ENCODE measurements around the gene DYTN.
"Not testable (repeated sequence)": the region's sequence is repeated elsewhere in the genome, so short reads cannot be mapped to it uniquely, and the experiment has no call there.

Gene DYTN, protein sequence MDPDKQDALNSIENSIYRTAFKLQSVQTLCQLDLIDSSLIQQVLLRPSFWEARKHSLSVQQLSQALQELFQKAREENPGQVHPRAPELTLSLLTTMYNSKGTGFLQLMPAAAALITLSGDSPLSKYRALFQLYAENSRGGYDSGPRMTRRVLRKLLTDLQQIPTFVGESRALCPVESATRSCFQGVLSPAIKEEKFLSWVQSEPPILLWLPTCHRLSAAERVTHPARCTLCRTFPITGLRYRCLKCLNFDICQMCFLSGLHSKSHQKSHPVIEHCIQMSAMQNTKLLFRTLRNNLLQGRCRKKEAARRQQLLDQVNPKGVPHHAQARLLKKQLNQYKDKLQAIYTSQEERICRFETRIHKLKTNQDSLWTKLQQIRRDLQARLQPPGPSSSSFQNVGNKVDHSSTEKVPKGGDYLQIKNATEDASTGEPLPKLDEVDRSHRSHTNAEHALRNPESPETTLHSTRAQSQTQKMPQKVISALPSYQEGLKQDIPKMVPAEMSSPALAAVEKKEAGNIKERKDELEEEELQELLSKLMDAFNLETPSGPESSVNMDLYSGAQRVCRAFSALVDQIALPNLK

GRCh38 chr2:206718296-206718695, at the start of gene DYTN:
Gene DYTN, minus strand, starts transcription at chr2:206718396. Its CDS starts 117 bp downstream, at chr2:206718279.
- no peak for DNase-seq

DNA sequence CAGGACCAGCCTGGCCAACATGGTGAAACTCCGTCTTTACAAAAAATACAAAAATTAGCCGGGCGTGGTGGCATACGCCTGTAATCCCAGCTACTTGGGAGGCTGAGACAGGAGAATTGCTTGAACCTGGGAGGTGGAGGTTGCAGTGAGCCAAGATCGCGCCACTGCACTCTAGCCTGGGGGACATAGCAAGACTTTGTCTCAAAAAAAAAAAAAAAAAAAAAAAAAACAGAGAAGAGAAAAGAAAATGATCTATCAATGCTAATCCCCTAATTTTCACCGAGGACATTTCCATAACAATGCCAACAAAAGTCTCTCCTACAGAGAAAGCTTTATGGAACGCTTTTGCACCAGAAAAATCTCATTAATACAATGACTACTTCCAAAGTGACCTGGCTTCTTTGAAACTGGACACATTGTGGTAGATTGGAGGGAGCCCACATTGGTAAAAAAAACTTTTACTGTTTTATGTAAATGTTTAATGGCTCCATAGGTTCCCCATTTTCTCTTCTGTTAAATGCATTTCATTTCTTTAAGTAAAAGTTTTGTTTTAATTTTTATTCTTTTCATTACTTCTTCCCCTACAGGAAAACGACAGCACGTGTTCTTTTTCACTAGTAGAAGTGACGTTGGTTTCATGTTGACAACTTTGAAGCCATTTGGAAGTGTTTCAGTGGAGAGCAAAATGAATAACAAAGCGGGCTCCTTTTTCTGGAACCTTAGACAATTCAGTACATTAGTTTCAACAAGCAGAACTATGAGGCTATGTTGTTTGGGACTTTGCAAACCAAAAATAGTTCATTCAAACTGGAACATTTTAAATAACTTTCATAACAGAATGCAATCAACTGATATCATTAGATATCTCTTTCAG, 48.1 kb upstream of the DYTN start:
- DNase-seq, result no peak

- DNase-seq, result peak; percentile 78
Measured at GRCh38 chr2:206765242-206766056, 47.3 kb upstream of the DYTN start, which contains the start of the genes FASTKD2 and MDH1B. Gene FASTKD2, plus strand, starts transcription at chr2:206765606. Its CDS starts 1,088 bp downstream, at chr2:206766694. Gene MDH1B, minus strand, starts transcription at chr2:206765328. Its CDS starts 57 bp downstream, at chr2:206765271.

- no peak for DNase-seq
Measured at GRCh38 chr2:206764673-206765241, 46.6 kb upstream of the DYTN start.

DNA sequence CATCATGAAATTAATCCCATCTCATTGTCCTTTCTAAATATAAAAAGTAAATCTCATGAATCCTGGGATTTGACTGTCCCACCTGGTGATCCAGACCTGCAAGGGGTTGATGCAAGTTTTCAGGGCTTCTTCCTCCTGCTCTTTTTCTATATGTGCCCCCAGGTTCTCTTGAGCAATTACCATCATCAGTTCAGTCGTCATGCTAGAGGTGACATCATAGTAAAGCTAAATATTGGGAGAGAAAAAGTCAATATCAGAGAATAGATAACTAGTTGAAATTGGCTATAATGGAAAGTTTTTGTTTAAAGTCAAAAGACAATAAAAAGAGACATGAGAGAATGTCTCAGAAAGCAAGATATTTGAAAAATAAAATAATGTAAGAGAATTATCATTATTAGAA, 38.6 kb upstream of the DYTN start:
- no peak for DNase-seq

GRCh38 chr2:206740800-206741199, 22.6 kb upstream of the DYTN start:
- DNase-seq, result no peak

DNA sequence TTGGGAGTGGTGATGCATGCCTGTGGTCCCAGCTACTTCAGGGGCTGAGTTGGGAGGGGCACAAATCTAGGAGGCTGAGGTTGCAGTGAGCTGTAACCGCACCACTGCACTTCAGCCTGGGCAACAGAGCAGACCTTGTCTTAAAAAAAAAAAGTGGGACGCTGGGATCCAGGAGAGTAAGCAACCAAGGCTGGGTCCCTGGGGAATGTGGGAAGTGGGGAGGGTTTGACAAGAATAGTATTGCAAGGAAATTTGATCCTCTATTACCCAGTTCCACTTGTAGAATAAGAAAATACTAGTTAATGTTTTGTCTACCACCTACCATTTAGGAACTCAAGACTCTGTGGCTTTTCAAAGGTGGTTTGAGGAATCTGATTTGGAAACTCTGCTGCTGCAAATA, 21.1 kb upstream of the DYTN start:
- no peak for DNase-seq

DNA sequence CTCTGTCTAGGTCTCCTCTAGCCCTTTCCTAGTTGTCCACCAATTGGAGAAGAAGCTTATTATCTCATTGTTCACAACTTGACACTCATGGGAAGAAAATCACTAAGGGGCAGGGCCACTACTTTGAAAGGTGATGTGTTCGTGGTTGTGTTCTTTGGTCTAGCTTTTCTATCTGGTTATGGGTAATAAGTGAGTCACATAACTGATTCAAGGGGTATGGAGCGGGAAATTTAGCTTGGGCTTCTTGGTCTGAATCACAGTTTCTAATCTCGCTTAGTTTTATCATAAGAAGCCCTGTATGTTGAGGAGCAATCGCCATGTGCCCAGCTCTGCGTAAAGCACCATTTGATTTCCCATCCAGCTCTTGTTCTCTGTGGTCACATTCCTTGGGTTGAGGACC, 18.7 kb upstream of the DYTN start:
- no peak for DNase-seq

- DNase-seq, result no peak
Measured at GRCh38 chr2:206733341-206733740, 15.1 kb upstream of the DYTN start.

GRCh38 chr2:206728277-206729199, 10.3 kb upstream of the DYTN start:
- DNase-seq, result no peak

DNA sequence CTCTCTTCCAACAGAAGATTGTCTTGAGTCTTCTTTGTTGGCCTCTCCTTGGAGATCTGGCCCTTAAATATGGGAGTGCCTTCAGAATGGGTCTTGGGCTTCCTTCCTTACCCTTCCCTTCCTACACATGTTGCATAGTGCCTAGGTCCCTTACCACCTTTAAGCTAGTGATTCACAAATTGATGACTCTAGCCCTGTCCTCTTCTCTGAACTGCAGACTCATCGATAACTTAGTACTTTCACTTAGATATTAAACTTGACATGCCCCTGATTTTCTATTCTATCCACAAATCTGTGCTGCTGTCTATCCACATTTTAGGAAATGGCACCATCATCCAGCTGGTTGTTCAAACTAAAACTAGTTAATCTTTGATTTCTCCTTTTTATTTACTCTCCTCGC, 9.1 kb upstream of the DYTN start:
- DNase-seq, result no peak

DNA sequence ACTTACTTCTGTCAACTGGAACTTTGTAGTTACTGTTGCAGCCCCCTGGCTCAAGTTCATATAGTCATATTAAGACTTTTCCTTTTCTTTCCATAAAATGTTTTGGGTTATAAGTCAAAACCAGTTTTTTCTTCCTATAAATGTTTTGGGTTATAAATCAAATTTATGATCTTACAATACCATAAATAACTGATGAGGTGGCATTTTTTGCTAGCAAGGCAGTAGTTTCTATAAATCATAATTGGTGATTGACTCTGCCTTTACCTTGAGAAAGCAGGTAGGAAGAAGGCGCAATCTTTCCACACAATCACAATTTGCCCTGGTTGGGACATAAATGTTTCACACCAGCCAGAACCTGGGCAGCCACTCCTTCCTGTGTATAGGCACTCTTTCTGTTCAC, 5.1 kb upstream of the DYTN start:
- no peak for DNase-seq

DNA sequence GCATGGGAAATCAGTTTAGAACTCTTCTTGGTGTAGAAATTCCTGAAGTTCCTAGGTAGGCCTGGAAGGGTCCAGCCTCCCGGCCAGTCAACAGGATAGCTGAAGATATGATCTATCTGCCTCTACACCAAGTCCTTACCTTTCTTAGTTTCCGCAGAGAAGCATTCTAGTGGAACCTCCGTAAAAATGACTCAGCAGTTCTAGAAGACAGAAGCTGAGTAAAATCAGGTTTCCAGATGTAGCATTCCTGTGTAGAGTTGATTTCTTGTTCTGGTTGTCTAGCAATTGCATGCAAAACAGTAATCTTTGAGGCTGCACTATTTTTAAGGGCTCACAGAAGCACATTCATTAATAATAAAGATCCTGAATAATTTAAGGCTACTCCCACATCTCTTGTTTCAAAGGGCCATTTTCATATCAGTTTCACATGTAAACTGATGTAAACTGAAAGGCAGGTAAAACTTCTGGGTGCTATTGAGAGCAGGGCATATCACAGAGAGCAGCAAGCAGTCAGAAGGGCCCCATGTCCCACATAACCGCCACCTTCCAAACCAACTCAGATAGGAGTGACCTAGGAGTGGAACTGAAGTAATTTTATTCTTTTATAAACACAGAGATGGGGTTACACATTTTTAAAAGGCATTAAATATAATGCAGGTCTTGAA, 3.2 kb upstream of the DYTN start:
- no peak for DNase-seq

DNA sequence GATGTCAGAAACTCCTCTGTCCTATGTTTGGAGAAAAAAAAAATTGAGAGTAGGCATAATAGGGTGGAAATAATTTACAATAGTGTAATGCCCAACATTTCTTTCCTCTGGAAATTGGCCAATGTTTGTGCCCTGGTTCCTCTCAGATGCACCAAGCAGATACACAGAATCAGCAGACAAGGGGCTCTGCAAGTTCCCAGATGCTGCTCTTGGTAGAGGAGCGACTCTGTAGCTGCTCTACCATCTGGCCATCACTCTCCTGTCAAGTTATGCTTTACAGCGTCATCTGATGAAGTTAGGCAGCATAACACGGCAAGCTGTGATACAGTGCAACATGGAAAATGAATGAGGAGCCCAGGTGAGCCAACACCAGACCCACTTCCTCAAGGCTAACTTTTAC, 1.6 kb downstream of the DYTN start:
- DNase-seq, result no peak

- DNase-seq, result not testable (repeated sequence)
Measured at GRCh38 chr2:206715183-206715582, 3.0 kb downstream of the DYTN start.

DNA sequence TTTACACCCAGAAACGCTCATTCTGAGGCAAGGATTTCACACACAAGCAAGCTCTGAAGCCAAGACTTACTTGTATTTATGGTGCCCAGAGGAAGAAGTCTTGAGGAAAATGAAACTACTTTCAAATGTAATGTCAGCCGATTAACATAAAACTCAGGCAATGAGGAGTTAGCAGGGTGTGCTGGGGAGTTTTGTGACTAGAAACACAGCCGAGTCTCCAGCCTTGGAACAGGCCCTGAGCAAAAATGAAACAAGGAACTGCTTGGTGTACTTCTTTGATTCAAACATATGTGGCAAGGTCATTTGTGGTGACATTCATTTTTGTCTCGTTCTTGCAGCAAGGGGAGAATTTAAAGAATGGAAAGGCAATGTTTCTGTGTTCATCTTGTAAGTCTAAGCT, 4.5 kb downstream of the DYTN start:
- DNase-seq, result no peak

GRCh38 chr2:206708286-206708685, 9.9 kb downstream of the DYTN start:
- no peak for DNase-seq

DNA sequence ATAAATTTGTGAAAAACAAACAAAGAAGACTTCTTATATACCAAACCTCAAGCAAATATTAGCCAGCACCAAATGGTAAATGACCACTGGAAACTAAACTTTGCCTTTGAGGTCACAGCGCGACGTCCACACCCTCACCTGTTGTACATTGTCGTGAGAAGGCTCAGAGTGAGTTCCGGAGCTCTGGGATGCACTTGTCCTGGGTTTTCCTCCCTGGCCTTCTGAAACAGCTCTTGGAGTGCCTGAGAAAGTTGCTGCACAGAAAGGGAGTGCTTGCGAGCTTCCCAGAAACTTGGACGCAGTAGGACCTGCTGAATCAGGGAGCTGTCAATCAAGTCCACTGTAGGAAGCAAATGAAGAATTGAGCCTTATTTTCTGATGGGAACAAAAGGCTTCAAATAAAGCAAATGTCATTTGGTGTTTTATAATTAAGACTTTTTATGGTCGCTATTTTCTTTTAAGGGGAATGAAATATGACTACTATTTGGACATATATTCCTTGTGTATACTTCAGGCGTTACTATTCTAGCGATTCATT, 11.0 kb downstream of the DYTN start:
- DNase-seq, result no peak

DNA sequence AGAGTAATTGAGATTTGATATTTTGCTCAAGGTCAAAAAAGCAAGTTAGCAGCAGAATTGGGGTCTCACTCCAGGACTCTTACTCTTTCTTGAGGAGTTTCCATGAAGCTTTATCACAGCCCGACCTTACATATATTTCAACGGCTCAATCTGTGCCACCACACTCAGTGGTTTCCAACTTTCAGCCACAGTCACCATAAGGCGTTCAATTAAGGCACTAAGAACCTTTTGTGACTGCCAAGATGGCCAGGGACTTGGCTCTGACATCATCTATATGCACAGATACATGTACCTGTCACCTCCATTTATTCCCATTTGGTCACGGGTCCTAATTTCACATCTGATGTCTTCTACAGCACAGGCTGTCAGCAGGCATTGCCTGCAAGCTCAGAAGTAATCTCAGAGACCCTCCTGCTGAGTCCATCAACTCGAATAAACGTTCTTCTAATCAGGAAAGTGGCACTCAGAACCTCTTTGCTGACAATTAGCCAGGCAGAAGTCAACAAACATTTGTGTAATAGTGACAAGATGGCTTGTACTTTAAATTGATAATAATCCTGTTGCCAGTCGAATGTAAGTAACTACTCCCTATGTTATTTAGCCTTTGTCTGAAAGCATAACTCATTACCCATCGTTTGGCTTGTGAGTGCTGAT, 16.1 kb downstream of the DYTN start:
- no peak for DNase-seq

GRCh38 chr2:206700156-206700555, 18.0 kb downstream of the DYTN start:
- DNase-seq, result no peak

Data from stimulated activated CD4-positive, alpha-beta T cell treated with anti-CD3 and anti-CD28 coated beads, Interleukin-12 subunit alpha, Interleukin-12 subunit beta, amount 100 ng/mL, for 4 hours (primary cell).